BE2C (cell line): ENCODE results near the gene LCE3D.
"Not testable (repeated sequence)": the region's sequence is repeated elsewhere in the genome, so short reads cannot be mapped to it uniquely, and the experiment has no call there.

Experiments used
- DNase-seq: peaks from one replicate; pipeline ENCODE4 v3.0.0-alpha.2; 2020
- H3K27me3 ChIP-seq: fragments of 250-450 bp; sonication (Bioruptor Pico); 2 replicates; pipeline ENCODE4 v1.5.1; 2020; ENCODE audit warnings: mild to moderate bottlenecking
- H3K36me3 ChIP-seq: fragments of 250-450 bp; sonication (Bioruptor Pico); 2 replicates; pipeline ENCODE4 v1.5.1; 2020; ENCODE audit warnings: mild to moderate bottlenecking
- H3K4me1 ChIP-seq: fragments of 250-450 bp; sonication (Bioruptor Pico); 2 replicates; pipeline ENCODE4 v1.5.1; 2020
- H3K4me3 ChIP-seq: 2 replicates; pipeline ENCODE4 v1.5.1; 2011; ENCODE audit warnings: low read depth, low read length
- H3K9me3 ChIP-seq: fragments of 250-450 bp; sonication (Bioruptor Pico); 2 replicates; pipeline ENCODE4 v1.5.1; 2020
- TF ChIP-seq, protein P1 (sequence below): IDR thresholded peaks from 2 replicates; pipeline ENCODE4 v1.5.1; 2012; ENCODE audit warnings: mild to moderate bottlenecking, low read depth, low read length

LCE3D gene

DNA sequence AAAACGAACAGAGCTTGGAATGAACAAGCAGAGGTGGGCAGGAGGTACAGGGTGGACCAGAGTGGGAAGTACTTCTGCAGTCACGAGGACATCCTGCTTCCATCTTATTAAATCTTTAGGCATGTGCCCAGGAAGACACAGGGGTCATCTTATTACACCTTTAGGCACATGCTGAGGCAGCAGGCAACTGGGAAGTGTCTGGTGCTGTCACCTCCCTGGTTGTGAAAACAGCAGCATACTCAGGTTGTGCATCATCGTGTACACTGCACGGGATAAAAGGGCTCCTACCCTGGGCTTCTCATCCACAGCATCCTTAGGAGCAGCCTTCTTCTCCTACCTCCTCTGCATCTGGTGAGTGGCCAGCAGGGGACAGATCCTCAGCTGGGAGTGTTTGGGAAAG, 19.6 kb upstream of the LCE3D start, which contains the start of gene LCE3C:
LCE3C (plus strand) TSS at position 301 of the 400 bp plus-strand sequence. CDS start 498 bp downstream, outside the sequence.
- no peak for DNase-seq
- no peaks in the 10 kb centered on the region for H3K9me3 ChIP-seq
- H3K36me3 ChIP-seq, result no peaks in the 10 kb centered on the region
- H3K4me3 ChIP-seq, result no peak within 1 kb of the TSS
- no peaks in the 10 kb centered on the region for H3K4me1 ChIP-seq
- no peaks in the 10 kb centered on the region for H3K27me3 ChIP-seq
- TF ChIP-seq, protein P1, sequence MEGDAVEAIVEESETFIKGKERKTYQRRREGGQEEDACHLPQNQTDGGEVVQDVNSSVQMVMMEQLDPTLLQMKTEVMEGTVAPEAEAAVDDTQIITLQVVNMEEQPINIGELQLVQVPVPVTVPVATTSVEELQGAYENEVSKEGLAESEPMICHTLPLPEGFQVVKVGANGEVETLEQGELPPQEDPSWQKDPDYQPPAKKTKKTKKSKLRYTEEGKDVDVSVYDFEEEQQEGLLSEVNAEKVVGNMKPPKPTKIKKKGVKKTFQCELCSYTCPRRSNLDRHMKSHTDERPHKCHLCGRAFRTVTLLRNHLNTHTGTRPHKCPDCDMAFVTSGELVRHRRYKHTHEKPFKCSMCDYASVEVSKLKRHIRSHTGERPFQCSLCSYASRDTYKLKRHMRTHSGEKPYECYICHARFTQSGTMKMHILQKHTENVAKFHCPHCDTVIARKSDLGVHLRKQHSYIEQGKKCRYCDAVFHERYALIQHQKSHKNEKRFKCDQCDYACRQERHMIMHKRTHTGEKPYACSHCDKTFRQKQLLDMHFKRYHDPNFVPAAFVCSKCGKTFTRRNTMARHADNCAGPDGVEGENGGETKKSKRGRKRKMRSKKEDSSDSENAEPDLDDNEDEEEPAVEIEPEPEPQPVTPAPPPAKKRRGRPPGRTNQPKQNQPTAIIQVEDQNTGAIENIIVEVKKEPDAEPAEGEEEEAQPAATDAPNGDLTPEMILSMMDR, result no peak

DNA sequence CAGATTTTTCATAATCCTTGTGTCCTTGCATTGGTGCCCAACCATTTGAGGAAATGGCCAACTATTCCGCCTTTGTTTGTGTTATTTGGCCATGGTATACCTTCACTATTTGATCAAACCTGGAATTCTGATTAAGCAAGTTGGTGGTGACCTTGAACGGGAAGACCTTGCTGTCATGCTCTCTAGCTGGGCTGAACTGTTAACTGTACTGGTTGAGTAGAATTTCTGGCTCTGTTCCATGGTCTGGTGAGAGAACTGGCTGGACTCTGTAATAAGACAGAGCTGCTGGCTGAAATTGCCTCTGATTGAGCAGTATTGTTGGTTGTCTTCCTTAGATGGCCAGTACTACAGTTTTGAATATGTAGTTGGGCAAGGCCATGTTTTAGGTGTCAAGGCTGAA, 16.7 kb upstream of the LCE3D start:
- DNase-seq, result no peak
- Histone ChIP-seq H3K4me1 (no peaks in the 10 kb centered on the region), H3K9me3 (no peaks in the 10 kb centered on the region), H3K36me3 (no peaks in the 10 kb centered on the region), H3K27me3 (no peaks in the 10 kb centered on the region), H3K4me3 (no peak overlapping the region)
- TF ChIP-seq, protein P1, result no peak

DNA sequence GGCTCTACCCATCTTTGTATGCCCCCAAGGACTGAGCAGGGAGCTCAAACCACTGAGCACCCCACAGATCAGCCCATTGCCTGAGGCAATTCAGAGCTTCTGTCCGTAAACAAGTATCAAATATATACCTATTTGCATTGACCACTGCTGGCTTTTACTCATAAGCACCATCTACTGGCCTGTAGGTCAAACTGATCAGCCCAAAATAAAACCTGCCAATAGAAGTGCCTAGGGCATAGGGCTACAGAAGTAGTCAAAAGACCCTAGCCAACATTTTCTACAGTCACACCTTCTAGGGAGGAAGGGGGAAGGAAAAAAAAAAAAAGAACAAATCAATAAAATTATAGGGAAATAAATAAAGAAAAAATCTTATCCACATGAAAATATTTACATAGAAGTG, 5.3 kb upstream of the LCE3D start:
- no peak for DNase-seq
- H3K36me3 ChIP-seq, result no peaks in the 10 kb centered on the region

DNA sequence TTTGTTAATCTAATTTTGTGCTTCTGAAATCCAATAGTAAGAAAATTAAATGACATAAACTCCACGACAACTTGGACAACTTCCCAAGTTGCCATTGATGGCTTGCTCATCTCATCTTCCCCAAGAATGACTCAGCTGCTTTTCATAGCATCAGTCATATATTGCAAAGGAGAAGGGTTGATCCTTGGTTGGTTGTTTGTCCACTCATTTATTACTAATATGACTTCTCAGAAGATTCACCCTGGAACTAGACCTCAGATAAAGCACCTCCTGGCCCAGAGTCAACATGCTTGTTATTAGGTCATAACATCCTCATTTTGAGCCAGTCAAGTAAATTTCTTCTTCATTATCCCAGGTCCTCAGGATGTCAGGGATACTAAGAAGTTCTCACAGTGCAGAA, 2.3 kb upstream of the LCE3D start:
- Histone ChIP-seq H3K4me3 (no peak overlapping the region), H3K9me3 (no peaks in the 10 kb centered on the region), H3K36me3 (no peaks in the 10 kb centered on the region), H3K27me3 (no peaks in the 10 kb centered on the region), H3K4me1 (no peaks in the 10 kb centered on the region)
- DNase-seq, result no peak
- TF ChIP-seq, protein P1, result no peak

More for the DNA sequence above, 5.3 kb upstream of the LCE3D start:
- Histone ChIP-seq H3K27me3 (no peaks in the 10 kb centered on the region), H3K9me3 (no peaks in the 10 kb centered on the region), H3K4me3 (no peak overlapping the region), H3K4me1 (no peaks in the 10 kb centered on the region)
- TF ChIP-seq, protein P1, result no peak

DNA sequence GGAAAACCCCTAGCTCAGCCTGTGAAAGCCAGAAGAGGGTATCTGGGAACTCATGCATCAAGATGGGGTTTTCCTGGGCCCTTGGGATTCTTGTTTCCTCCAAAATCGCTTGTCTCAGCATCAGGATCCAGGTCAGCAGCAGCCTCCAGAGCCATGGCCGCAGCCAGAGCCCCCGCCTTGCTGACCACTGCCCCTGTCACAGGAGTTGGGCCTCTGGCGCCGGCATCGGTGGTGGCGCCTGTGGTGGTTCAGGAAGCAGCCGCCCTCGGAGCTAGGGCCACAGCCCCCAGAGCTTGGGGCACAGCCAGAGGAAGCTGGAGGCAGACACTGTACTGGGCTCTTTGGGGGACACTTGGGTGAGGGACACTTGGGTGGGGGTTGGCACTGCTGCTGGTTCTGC, 790 bp downstream of the LCE3D start:
- H3K4me3 ChIP-seq, H3K27me3 ChIP-seq, H3K36me3 ChIP-seq, H3K9me3 ChIP-seq, DNase-seq, H3K4me1 ChIP-seq: not testable (repeated sequence)

DNA sequence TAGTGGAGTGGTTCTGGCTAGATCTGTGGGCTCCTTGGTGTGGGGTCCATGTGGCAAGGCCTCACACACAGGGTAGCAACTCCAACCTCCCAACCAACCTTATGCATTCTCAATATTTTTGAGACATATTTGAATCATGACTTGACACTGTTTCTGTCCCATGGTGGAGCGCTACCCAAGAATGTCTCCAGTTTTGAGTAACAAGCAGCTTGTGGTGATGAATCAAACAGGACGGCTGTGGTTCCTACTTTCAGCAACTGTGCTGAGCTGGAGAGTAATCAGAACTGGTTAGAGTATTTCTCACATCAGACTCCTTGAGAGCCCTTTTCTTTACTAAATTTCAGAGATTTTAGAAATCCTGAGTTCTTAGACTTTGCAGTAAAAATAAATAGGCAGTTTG, 3.1 kb downstream of the LCE3D start:
- Histone ChIP-seq H3K36me3 (no peaks in the 10 kb centered on the region), H3K27me3 (no peaks in the 10 kb centered on the region), H3K9me3 (no peaks in the 10 kb centered on the region), H3K4me3 (no peak overlapping the region), H3K4me1 (no peaks in the 10 kb centered on the region)
- TF ChIP-seq, protein P1, result no peak
- DNase-seq, result no peak

DNA sequence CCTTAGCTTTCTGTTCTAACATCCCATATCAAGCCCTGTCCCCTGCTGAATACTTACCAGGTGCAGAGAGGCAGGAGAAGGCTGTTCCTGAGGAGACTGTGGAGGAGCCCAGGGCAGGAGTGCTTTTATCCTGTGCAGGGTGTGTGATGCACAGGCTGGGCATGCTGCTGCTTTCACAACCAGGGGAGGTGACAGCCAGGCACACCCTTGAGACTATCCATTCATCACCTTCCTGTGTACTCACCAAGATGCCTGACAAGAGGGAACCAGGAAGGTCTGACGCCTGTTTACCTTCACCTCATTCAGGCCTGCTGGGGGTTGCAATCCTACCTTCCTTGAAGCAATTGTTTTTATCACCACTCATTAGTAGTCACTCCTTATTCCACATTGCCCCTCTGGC, 13.6 kb downstream of the LCE3D start, which contains the start of gene LCE3E:
LCE3E (minus strand) TSS at position 100 of the 400 bp plus-strand sequence. CDS start 572 bp downstream, outside the sequence.
- TF ChIP-seq, protein P1, result no peak
- Histone ChIP-seq H3K4me1 (no peaks in the 10 kb centered on the region; the same call in 1 of the 2 replicates), H3K36me3 (no peaks in the 10 kb centered on the region), H3K9me3 (no peaks in the 10 kb centered on the region), H3K27me3 (no peaks in the 10 kb centered on the region), H3K4me3 (no peak within 1 kb of the TSS)
- no peak for DNase-seq
